GM21528 (cell line): ENCODE measurements around the gene VWF.

ENCODE experiments used
- ATAC-seq: cut with Tn5 transposase; IDR thresholded peaks from one replicate; pipeline ENCODE4 v1.9.1; 2021; ENCODE audit warnings: mild to moderate bottlenecking, moderate library complexity; ENCODE audit not compliant: unreplicated experiment, low FRiP score

Gene VWF

GRCh38 chr12:5966486-5967095 lies 157.9 kb downstream of the VWF start:
- no peak for ATAC-seq

GRCh38 chr12:5965950-5966383 lies 158.5 kb downstream of the VWF start:
- ATAC-seq = no peak

- no peak for ATAC-seq
Observed at GRCh38 chr12:5964913-5965900, 159.3 kb downstream of the VWF start.

- ATAC-seq = no peak
Observed at GRCh38 chr12:5963515-5963914, 161.0 kb downstream of the VWF start.

- ATAC-seq = no peak
Observed at GRCh38 chr12:5960783-5961182, 163.7 kb downstream of the VWF start.

GRCh38 chr12:5956987-5957386 lies 167.5 kb downstream of the VWF start:
- ATAC-seq = no peak

- no peak for ATAC-seq
Observed at GRCh38 chr12:5954661-5955060, 169.8 kb downstream of the VWF start.

- no peak for ATAC-seq
Observed at GRCh38 chr12:5953835-5954586, 170.5 kb downstream of the VWF start.

- no peak for ATAC-seq
Observed at GRCh38 chr12:5952031-5952430, 172.4 kb downstream of the VWF start.

- no peak for ATAC-seq
Observed at GRCh38 chr12:5948696-5949095, 175.8 kb downstream of the VWF start.

GRCh38 chr12:5947006-5947405 lies 177.5 kb downstream of the VWF start:
- no peak for ATAC-seq

- no peak for ATAC-seq
Observed at GRCh38 chr12:5946388-5946787, 178.1 kb downstream of the VWF start.

GRCh38 chr12:5945071-5946008 lies 179.1 kb downstream of the VWF start, which contains the start of gene ANO2:
ANO2 (minus strand) TSS chr12:5945259; CDS start chr12:5945217, 42 bp downstream.
- ATAC-seq = no peak

- no peak for ATAC-seq
Observed at GRCh38 chr12:5944688-5945070, 179.8 kb downstream of the VWF start.

- ATAC-seq = no peak
Observed at GRCh38 chr12:5944053-5944452, 180.4 kb downstream of the VWF start.

GRCh38 chr12:5941907-5942306 lies 182.6 kb downstream of the VWF start:
- ATAC-seq = no peak

- ATAC-seq = no peak
Observed at GRCh38 chr12:5927732-5928516, 196.5 kb downstream of the VWF start.

GRCh38 chr12:5925646-5926045 lies 198.8 kb downstream of the VWF start:
- no peak for ATAC-seq

GRCh38 chr12:5924342-5924741 lies 200.1 kb downstream of the VWF start:
- ATAC-seq = no peak
